ENCODE results near the gene IRF9. TPM values are rescaled to one million over a fixed set of nuclear protein-coding genes. Genes with fewer than 3 reads are reported as not detected.
A peak's percentile ranks its signal among the peaks of the same experiment; 100 is the strongest.

IRF9 gene
- total RNA-seq, 2 experiments from 2014 or later = 35.1 to 39.1 TPM

DNA sequence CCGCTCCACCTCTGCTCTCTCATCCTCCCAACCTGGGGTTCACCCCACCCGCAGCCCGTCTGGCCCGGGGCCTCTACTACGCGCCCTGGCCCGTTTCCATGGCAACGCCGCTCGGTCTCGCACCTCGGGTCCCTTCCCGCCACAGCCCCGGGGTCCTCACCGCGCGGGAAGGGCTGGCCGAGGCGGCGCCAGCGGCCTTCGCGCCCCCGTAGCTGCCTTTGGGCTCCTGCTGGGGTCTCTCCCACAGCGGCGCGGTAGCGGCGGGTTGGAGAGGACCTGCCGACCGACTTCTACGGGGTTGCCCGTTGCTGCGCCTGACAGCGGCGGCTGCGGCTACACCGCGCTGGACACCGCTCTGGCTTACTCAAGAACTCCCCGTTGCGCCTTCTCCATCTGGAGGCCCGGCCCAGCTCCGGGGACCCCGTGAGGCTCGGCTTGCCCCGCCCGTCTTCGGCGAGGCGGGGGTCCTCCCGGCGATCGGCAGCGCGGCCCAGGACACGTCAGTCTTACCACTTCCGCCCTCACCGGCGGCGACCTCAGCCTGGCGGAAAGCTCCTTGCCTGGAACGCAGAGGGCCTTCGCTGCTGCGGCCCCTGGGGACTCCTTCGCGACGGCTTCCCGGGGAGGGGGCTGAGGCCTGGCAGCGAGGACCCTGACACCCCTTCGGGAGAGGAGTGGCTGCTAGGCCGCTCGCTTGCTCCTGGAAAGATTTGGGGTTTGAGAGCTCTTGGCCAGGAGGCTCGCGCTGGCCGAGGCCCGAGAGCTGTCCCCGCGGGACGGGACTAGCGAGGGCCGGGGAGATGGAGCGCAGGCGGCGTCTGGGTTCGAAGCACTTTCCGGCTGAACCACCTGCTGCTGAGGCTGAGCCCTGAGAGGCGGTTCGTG, 34.4 kb downstream of the IRF9 start, which contains the start of gene TM9SF1:
TM9SF1 (minus strand) TSS at position 256 of the 885 bp plus-strand sequence. CDS start 422 bp downstream, outside the sequence.
- Histone ChIP-seq H3K36me3 (ENCODE audit: insufficient read depth, low read length) (peaks cover 38% of the 10 kb centered on the region), H3K4me3 (ENCODE audit: low read depth, low read length, poor library complexity, severe bottlenecking) (peak within 1 kb of the TSS; percentile 75), H2AFZ (ENCODE audit: low read length) (peak within 1 kb of the TSS; percentile 32), H3K27ac (ENCODE audit: low read depth, low read length, poor library complexity, severe bottlenecking) (peak within 1 kb of the TSS; percentile 86), H3K79me2 (ENCODE audit: insufficient read depth, low read depth, low read length) (peaks cover 17% of the 10 kb centered on the region; the same call in 1 of the 2 replicates), H4K20me1 (ENCODE audit: insufficient read depth, low read length) (no peaks in the 10 kb centered on the region), H3K9me3 (ENCODE audit: low read length) (no peaks in the 10 kb centered on the region), H3K9me2 (ENCODE audit: insufficient read depth, low read length) (no peaks in the 10 kb centered on the region), H3K4me2 (ENCODE audit: low read length) (peak within 1 kb of the TSS; percentile 91), H3K4me1 (ENCODE audit: insufficient read depth, low read length, poor library complexity, severe bottlenecking) (peaks cover 26% of the 10 kb centered on the region)
- TF ChIP-seq, protein P1, sequence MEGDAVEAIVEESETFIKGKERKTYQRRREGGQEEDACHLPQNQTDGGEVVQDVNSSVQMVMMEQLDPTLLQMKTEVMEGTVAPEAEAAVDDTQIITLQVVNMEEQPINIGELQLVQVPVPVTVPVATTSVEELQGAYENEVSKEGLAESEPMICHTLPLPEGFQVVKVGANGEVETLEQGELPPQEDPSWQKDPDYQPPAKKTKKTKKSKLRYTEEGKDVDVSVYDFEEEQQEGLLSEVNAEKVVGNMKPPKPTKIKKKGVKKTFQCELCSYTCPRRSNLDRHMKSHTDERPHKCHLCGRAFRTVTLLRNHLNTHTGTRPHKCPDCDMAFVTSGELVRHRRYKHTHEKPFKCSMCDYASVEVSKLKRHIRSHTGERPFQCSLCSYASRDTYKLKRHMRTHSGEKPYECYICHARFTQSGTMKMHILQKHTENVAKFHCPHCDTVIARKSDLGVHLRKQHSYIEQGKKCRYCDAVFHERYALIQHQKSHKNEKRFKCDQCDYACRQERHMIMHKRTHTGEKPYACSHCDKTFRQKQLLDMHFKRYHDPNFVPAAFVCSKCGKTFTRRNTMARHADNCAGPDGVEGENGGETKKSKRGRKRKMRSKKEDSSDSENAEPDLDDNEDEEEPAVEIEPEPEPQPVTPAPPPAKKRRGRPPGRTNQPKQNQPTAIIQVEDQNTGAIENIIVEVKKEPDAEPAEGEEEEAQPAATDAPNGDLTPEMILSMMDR (conservative IDR thresholded peaks at IDR 0.05; ENCODE audit: low read length) = no peak
- no peak for TF ChIP-seq EZH2phosphoT487 (IDR thresholded peaks at IDR 0.05; ENCODE audit: borderline replicate concordance, low read depth, low read length)
- DNase-seq (ENCODE audit: low spot score) = peak; percentile 93
- ChIA-PET POLR2A (interaction anchor here (0.5 to 2.3 kb wide), 9 partner anchors 18 to 85 kb away, joined by 4 to 18 read pairs (median 6); partner anchors contain the start of genes CHMP4A, DCAF11, EMC9 and NRL), CTCF (ENCODE audit: unreplicated experiment) (interaction anchor here (0.7 to 1.0 kb wide), 3 partner anchors 15 to 1745 kb away, joined by 3 to 4 read pairs (median 4); no protein-coding TSS in a partner anchor)
- BruUV-seq (replicated peaks) = no TSS peak
- intact Hi-C loops (cut with micrococcal nuclease; ENCODE audit: unreplicated experiment) = loop anchor here (1.0 to 5.0 kb wide), 2 partner anchors 18 to 172 kb away; partner anchors contain the start of genes CHMP4A and NFATC4

DNA sequence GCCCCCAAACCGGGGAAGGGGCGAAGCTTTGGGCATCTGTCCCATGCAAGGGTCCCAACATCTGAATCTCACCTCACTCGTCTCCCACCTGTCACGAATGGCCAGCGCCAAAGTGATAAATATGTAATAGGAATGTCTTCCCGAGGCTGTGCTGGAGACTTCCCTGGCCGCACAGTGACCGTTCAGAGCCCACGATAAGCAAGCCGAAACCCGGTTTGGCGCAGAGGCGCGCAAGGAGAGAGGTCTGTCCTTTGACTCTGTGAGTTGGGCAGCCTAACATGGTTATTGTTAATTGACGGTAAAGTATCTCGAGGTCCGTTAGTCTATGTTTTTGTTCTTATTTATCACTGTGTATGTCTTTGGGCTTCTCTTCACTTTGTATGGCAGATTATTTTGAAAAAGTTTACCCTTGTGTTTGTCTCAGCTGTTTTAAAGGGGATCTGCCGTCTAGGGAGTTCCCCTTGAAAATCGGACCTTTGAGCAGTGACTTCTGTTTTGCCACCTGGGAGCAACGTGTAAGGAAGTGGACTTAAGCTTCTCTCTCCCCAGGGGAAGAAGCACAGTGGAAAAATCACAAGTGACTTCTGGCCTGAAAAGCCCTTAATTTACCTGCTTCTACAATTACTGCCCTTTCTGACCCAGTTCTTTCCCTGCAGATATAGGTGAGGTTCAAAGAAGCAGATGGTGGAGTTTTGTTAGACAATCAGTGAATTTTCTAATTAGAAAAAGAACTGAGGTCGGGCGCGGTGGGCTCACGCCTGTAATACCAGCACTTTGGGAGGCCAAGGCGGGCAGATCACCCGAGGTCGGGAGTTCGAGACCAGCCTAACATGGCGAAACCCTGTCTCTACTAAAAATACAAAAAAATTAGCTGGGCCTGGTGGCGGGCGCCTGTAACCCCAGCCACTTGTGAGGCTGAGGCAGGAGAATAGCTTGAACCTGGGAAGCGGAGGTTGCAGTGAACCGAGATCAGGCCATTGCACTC, 35.3 kb downstream of the IRF9 start:
- CTCF ChIA-PET (ENCODE audit: unreplicated experiment) = interaction anchor here (0.5 to 1.0 kb wide), 3 partner anchors 15 to 88 kb away, joined by 3 to 4 read pairs (median 4); partner anchors contain the start of gene PSME1
- H3K27ac ChIP-seq (ENCODE audit: low read depth, low read length, poor library complexity, severe bottlenecking) = peak overlapping the region; percentile 86
- TSS peak; percentile 85 for BruUV-seq (replicated peaks)
- POLR2A ChIA-PET = interaction anchor here (0.7 to 2.3 kb wide), 8 partner anchors 14 to 86 kb away, joined by 3 to 18 read pairs (median 5); partner anchors contain the start of genes CHMP4A, EMC9, PSME1 and PSME2
- peak overlapping the region; percentile 75 for H3K4me3 ChIP-seq (ENCODE audit: low read depth, low read length, poor library complexity, severe bottlenecking)
- TF ChIP-seq, protein P1 (conservative IDR thresholded peaks at IDR 0.05; ENCODE audit: low read length) = no peak
- TF ChIP-seq EZH2phosphoT487 (IDR thresholded peaks at IDR 0.05; ENCODE audit: borderline replicate concordance, low read depth, low read length) = no peak
- peak; percentile 71 for DNase-seq (ENCODE audit: low spot score)
- peak overlapping the region; percentile 32; the same call in 1 of the 2 replicates for H2AFZ ChIP-seq (ENCODE audit: low read length)
- peak overlapping the region; percentile 91 for H3K4me2 ChIP-seq (ENCODE audit: low read length)
- no peaks in the 10 kb centered on the region for H4K20me1 ChIP-seq (ENCODE audit: insufficient read depth, low read length)
- H3K36me3 ChIP-seq (ENCODE audit: insufficient read depth, low read length) = peaks cover 44% of the 10 kb centered on the region
- H3K79me2 ChIP-seq (ENCODE audit: insufficient read depth, low read depth, low read length) = peaks cover 17% of the 10 kb centered on the region; the same call in 1 of the 2 replicates
- H3K9me3 ChIP-seq (ENCODE audit: low read length) = 0 out of 2 replicates have a peak, but pooled peaks cover 3% of the 10 kb centered on the region
- H3K9me2 ChIP-seq (ENCODE audit: insufficient read depth, low read length) = no peaks in the 10 kb centered on the region
- H3K4me1 ChIP-seq (ENCODE audit: insufficient read depth, low read length, poor library complexity, severe bottlenecking) = peaks cover 26% of the 10 kb centered on the region
- intact Hi-C loops (cut with micrococcal nuclease; ENCODE audit: unreplicated experiment) = loop anchor here (1.0 to 5.0 kb wide), 2 partner anchors 17 to 171 kb away; partner anchors contain the start of genes CHMP4A and NFATC4

Measured in OCI-LY7 (cell line).